IMR-90 (cell line): ENCODE results near the gene PDGFC. TPM values are rescaled to one million over a fixed set of nuclear protein-coding genes. Genes with fewer than 3 reads are reported as not detected.

Experiments used
- ATAC-seq: fragments of 200-7000 bp; cut with Tn5 transposase; 2 replicates; pipeline ENCODE4 v1.9.1; 2020; ENCODE audit warnings: low read depth, mild to moderate bottlenecking, moderate library complexity
- BruUV-seq: library from RNA; stranded (reverse); fragments of 400-500 nt; replicated peaks from 2 replicates; lab custom pipeline; 2021; lab: Mats Ljungman, UMichigan
- CTCF ChIA-PET: fragments of 300-600 bp; formaldehyde crosslinking; extraction: SDS; loops from one replicate; lab custom pipeline; 2021; ENCODE audit warnings: antibody characterized with exemption; lab: Yijun Ruan, JAX
- POLR2A ChIA-PET: fragments of 300-600 bp; sonication (Branson Sonifier 250); formaldehyde crosslinking; loops from one replicate; lab custom pipeline; 2022; ENCODE audit warnings: antibody characterized with exemption; ENCODE audit not compliant: unreplicated experiment; lab: Charles Lee
- DNase-seq: peaks from one replicate; pipeline ENCODE4 v3.0.0; 2013
- H2AFZ ChIP-seq: replicated peaks from 2 replicates; pipeline ENCODE3; 2013; ENCODE audit warnings: low read length, mild to moderate bottlenecking; ENCODE audit not compliant: poor library complexity
- H2AK5ac ChIP-seq: 2 replicates; pipeline ENCODE4 v1.6.1; 2013; ENCODE audit warnings: low read depth, low read length, inconsistent platforms
- H2AK9ac ChIP-seq: replicated peaks from 2 replicates; pipeline ENCODE3; 2013; ENCODE audit warnings: mild to moderate bottlenecking, low read depth, low read length, moderate library complexity; ENCODE audit not compliant: poor library complexity
- H2BK120ac ChIP-seq: 2 replicates; pipeline ENCODE4 v1.6.1; 2013; ENCODE audit warnings: low read depth, low read length, inconsistent platforms
- H2BK15ac ChIP-seq: 3 replicates; pipeline ENCODE4 v1.6.1; 2013; ENCODE audit warnings: low read depth, low read length, inconsistent platforms
- H2BK20ac ChIP-seq: 2 replicates; pipeline ENCODE4 v1.6.1; 2013; ENCODE audit warnings: low read depth, mild to moderate bottlenecking, inconsistent platforms, low read length, moderate library complexity
- H2BK5ac ChIP-seq: 2 replicates; pipeline ENCODE4 v1.6.1; 2013; ENCODE audit warnings: mild to moderate bottlenecking, low read depth, low read length, inconsistent platforms; ENCODE audit not compliant: poor library complexity, severe bottlenecking
- H3K14ac ChIP-seq: replicated peaks from 2 replicates; pipeline ENCODE4 v1.6.1; 2013; ENCODE audit warnings: low read depth, low read length, inconsistent platforms
- H3K18ac ChIP-seq: 2 replicates; pipeline ENCODE4 v1.6.1; 2013; ENCODE audit warnings: low read depth, low read length, control low read depth
- H3K23ac ChIP-seq: 2 replicates; pipeline ENCODE4 v1.6.1; 2013; ENCODE audit warnings: low read depth, low read length, inconsistent platforms
- H3K27ac ChIP-seq: 2 replicates; pipeline ENCODE4 v1.5.1; 2013; ENCODE audit warnings: mild to moderate bottlenecking, control low read depth, low read length; ENCODE audit not compliant: insufficient read depth
- H3K27me3 ChIP-seq: 2 replicates; pipeline ENCODE4 v1.6.1; 2013; ENCODE audit warnings: low read length; ENCODE audit not compliant: control insufficient read depth, insufficient read depth
- H3K36me3 ChIP-seq: 2 replicates; pipeline ENCODE4 v1.6.1; 2013; ENCODE audit warnings: low read length, mixed read lengths; ENCODE audit not compliant: control insufficient read depth, insufficient read depth
- H3K4ac ChIP-seq: 2 replicates; pipeline ENCODE4 v1.6.1; 2013; ENCODE audit warnings: low read depth, low read length, inconsistent platforms
- H3K4me1 ChIP-seq: 2 replicates; pipeline ENCODE4 v1.6.1; 2013; ENCODE audit warnings: low read length, mixed read lengths; ENCODE audit not compliant: control insufficient read depth, insufficient read depth
- H3K4me2 ChIP-seq: 2 replicates; pipeline ENCODE4 v1.6.1; 2013; ENCODE audit warnings: low read depth, mild to moderate bottlenecking, control low read depth, low read length, moderate library complexity
- H3K4me3 ChIP-seq: 2 replicates; pipeline ENCODE4 v1.5.1; 2013; ENCODE audit warnings: low read depth, mild to moderate bottlenecking, control low read depth, low read length, moderate library complexity; ENCODE audit not compliant: insufficient read depth
- H3K56ac ChIP-seq: 2 replicates; pipeline ENCODE4 v1.6.1; 2013; ENCODE audit warnings: low read length, inconsistent platforms; ENCODE audit not compliant: insufficient read depth; ENCODE audit errors: extremely low read depth
- H3K79me1 ChIP-seq, 2 experiments: 2 replicates each; pipeline ENCODE4 v1.6.1; 2013; ENCODE audit warnings: low read length in 2 of 2, inconsistent platforms in 1 of 2, low read depth in 1 of 2
- H3K9ac ChIP-seq: 2 replicates; pipeline ENCODE4 v1.6.1; 2013; ENCODE audit warnings: low read depth, low read length, control low read depth
- H3K9me1 ChIP-seq: 2 replicates; pipeline ENCODE4 v1.6.1; 2013; ENCODE audit warnings: low read length, inconsistent platforms; ENCODE audit not compliant: insufficient read depth
- H3K9me3 ChIP-seq: 2 replicates; pipeline ENCODE4 v1.6.1; 2013; ENCODE audit warnings: low read length; ENCODE audit not compliant: control insufficient read depth, insufficient read depth
- H4K20me1 ChIP-seq: 2 replicates; pipeline ENCODE4 v1.6.1; 2013; ENCODE audit warnings: low read length, inconsistent platforms; ENCODE audit not compliant: insufficient read depth
- H4K5ac ChIP-seq: 2 replicates; pipeline ENCODE4 v1.6.1; 2013; ENCODE audit warnings: mild to moderate bottlenecking, low read depth, low read length, control low read depth
- H4K8ac ChIP-seq, 2 experiments: 2 replicates each; pipeline ENCODE4 v1.6.1; 2013; ENCODE audit warnings: low read depth in 2 of 2, low read length in 2 of 2, control low read depth in 1 of 2, inconsistent platforms in 1 of 2
- H4K91ac ChIP-seq: 2 replicates; pipeline ENCODE4 v1.6.1; 2013; ENCODE audit warnings: low read depth, low read length, inconsistent platforms; ENCODE audit not compliant: insufficient read depth
- CEBPB ChIP-seq: IDR thresholded peaks from 2 replicates; pipeline ENCODE4 v1.6.1; 2012; ENCODE audit warnings: low read depth, low read length, improper control_type of control experiment
- FOS ChIP-seq: fragments of 150-350 bp; IDR thresholded peaks from 2 replicates; pipeline ENCODE4 v1.6.1; 2016; ENCODE audit warnings: low read depth, low read length
- NFE2L2 ChIP-seq: fragments of 150-350 bp; IDR thresholded peaks from 2 replicates; pipeline ENCODE4 v1.6.1; 2016; ENCODE audit warnings: low read depth, mild to moderate bottlenecking, low read length
- POLR2A ChIP-seq: IDR thresholded peaks from 2 replicates; pipeline ENCODE4 v1.6.1; 2012; ENCODE audit warnings: mild to moderate bottlenecking, low read depth, low read length
- WGBS, 2 experiments: methylation state at CpG; one replicate each; pipeline versions ENCODE4 v1.1.5 to v1.1.7; 2013; ENCODE audit warnings: missing lambda C conversion rate in 2 of 2; ENCODE audit not compliant: insufficient read length in 1 of 2; ENCODE audit errors: extremely low coverage in 2 of 2; 5-methylcytosine and 5-hydroxymethylcytosine counted together
- dilution Hi-C: fragments of 300-500 bp; cut with HindIII; formaldehyde crosslinking; loops from one replicate; pipeline ENCODE4 v1.14.3; 2018; ENCODE audit warnings: low sequenced_read_pairs; ENCODE audit not compliant: unreplicated experiment
- in situ Hi-C: fragments of 300-500 bp; cut with MboI; formaldehyde crosslinking; loops from 3 replicates; pipeline ENCODE4 v1.14.3; 2019; ENCODE audit warnings: low sequenced_read_pairs, inconsistent platforms, mixed read lengths
- intact Hi-C: fragments of 100-400 bp; cut with micrococcal nuclease; formaldehyde crosslinking; loops from 2 replicates; pipeline ENCODE4 v1.10.0; 2022
- polyA plus RNA-seq, 3 experiments: library from polyadenylated mRNA; depleted of rRNA; stranded (reverse); fragments of >200 nt; gene quantifications; 2 replicates each; pipeline ENCODE4 v1.2.3, GENCODE V29; 2012; ENCODE audit warnings: low replicate concordance in 1 of 3
- total RNA-seq: library from RNA; depleted of rRNA; stranded (reverse); fragments of >200 nt; gene quantifications from 2 replicates; pipeline ENCODE4 v1.2.3, GENCODE V29; 2012

PDGFC gene
- total and polyA plus RNA-seq, 2 of the 4 experiments (the other 2 are of a cell fraction) = 19.8 to 90.7 TPM

DNA sequence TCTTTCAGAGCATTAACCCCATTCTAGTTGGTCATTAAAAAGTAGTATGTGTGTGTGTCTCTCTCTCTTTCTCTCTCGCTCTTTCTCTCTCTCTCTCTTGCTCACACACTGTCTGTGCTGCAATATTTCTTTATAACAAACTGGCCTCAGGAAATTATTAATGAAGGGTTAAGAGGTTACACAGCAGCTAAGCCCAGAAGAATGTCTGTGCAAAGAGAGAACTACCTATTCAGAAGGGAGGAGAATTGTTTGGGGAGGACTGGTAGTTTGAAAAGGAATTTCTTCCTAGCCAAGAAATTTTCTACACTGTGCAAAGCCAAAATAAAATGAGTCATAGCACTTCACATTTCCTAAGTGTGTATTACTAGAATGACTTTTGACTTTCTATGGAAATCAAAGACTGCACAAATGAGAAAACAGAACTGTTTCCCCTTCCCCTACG is 22.2 kb downstream of the PDGFC start:
- Histone ChIP-seq H3K56ac (no peak overlapping the region), H3K23ac (no peak overlapping the region), H3K27me3 (no peaks in the 10 kb centered on the region), H2BK120ac (peak overlapping the region; percentile 33; the same call in 1 of the 2 replicates), H3K9ac (no peak overlapping the region), H2AK9ac (no peak overlapping the region), H4K91ac (no peak overlapping the region), H4K20me1 (peaks cover 4% of the 10 kb centered on the region; the same call in 1 of the 2 replicates), H3K4me3 (no peak overlapping the region), H2BK15ac (peak overlapping the region; percentile 33; the same call in 1 of the 3 replicates), H3K9me1 (peaks cover 12% of the 10 kb centered on the region), H3K27ac (no peak overlapping the region), H3K4me2 (peak overlapping the region; percentile 72; the same call in 1 of the 2 replicates), H2AFZ (no peak overlapping the region), H4K8ac (no peak overlapping the region), H3K79me1 (peaks cover 7 to 36% of the 10 kb centered on the region in 2 experiments; a peak in 3 of 4 replicates), H3K4ac (peak overlapping the region; percentile 34; the same call in 1 of the 2 replicates), H3K18ac (peak overlapping the region; percentile 87; the same call in 1 of the 2 replicates), H2AK5ac (no peak overlapping the region), H3K4me1 (peaks cover 18% of the 10 kb centered on the region), H2BK5ac (peak overlapping the region; percentile 61), H4K5ac (no peak overlapping the region), H3K9me3 (no peaks in the 10 kb centered on the region), H2BK20ac (no peak overlapping the region; the same call in 1 of the 2 replicates), H3K14ac (no peak overlapping the region), H3K36me3 (no peaks in the 10 kb centered on the region)
- no peak for TF ChIP-seq NFE2L2
- TF ChIP-seq FOS = 0 out of 2 replicates have a peak, but pooled peaks have one; percentile 38
- TF ChIP-seq POLR2A = no peak
- TF ChIP-seq CEBPB = 0 out of 2 replicates have a peak, but pooled peaks have one; percentile 15
- POLR2A ChIA-PET = no interaction called here
- peak; percentile 80 for DNase-seq
- CTCF ChIA-PET = no interaction called here
- WGBS, 2 experiments = no CpG with 5 or more reads among the region's 2 CpGs
- ATAC-seq = peak; percentile 38
- in situ Hi-C loops = no loop called here
- BruUV-seq = no TSS peak
- dilution Hi-C loops = no loop called here
- intact Hi-C loops = loop anchor here (2.0 to 5.0 kb wide), 2 partner anchors 13 to 172 kb away; no protein-coding TSS in a partner anchor
